NCI-H146 treated with DMSO at 0.1 percent for 48 hours (cell line): ENCODE measurements around the gene PNPLA8.
"Not testable (repeated sequence)": the region's sequence is repeated elsewhere in the genome, so short reads cannot be mapped to it uniquely, and the experiment has no call there.

Experiments used
- DNase-seq: peaks from one replicate; lab custom pipeline; 2025; ENCODE audit not compliant: unreplicated experiment; lab: John Stamatoyannopoulos, UW

The PNPLA8 gene, protein sequence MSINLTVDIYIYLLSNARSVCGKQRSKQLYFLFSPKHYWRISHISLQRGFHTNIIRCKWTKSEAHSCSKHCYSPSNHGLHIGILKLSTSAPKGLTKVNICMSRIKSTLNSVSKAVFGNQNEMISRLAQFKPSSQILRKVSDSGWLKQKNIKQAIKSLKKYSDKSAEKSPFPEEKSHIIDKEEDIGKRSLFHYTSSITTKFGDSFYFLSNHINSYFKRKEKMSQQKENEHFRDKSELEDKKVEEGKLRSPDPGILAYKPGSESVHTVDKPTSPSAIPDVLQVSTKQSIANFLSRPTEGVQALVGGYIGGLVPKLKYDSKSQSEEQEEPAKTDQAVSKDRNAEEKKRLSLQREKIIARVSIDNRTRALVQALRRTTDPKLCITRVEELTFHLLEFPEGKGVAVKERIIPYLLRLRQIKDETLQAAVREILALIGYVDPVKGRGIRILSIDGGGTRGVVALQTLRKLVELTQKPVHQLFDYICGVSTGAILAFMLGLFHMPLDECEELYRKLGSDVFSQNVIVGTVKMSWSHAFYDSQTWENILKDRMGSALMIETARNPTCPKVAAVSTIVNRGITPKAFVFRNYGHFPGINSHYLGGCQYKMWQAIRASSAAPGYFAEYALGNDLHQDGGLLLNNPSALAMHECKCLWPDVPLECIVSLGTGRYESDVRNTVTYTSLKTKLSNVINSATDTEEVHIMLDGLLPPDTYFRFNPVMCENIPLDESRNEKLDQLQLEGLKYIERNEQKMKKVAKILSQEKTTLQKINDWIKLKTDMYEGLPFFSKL

GRCh38 chr7:108525985-108526767 lies at the start of gene PNPLA8:
Gene PNPLA8 (minus strand): TSS chr7:108526135. CDS start chr7:108515491, 10,644 bp downstream.
- peak; percentile 97 for DNase-seq

DNA sequence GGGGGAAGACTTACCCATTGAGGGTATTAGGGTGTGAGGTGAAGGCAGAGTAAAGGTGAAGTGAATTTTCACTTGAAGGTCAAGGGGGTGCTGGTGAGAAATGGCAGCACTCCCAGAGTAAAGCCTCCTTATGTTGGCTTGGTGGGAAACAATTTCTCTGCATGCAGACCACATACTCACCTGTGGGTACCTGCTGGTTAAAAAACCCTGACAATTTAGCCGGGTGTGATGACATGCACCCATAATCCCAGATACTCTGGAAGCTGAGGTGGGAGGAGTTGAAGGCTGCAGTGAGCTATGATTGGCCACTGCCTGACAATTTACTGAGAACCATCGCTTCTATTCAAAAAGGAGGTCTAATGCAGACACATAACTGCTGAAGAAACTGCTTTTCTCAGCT lies 49.2 kb upstream of the PNPLA8 start:
- DNase-seq, result no peak

DNA sequence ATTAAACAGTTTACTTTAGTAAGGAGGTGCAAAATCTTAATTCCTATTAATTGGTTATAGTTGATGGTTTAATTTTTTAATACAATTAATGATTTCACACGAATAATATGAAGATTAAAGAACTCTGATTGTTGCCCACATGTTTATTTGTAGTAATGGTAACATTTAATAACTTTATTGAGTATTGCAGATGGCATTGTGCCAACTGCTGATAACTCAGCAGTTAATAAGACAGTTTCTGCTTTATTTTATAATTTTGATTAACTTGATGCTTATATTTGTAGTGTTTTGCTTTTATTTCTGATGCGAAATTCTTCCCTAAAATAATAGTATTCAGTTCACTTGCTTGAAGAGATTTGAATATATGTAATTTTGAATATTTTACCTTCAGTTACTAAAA lies 46.5 kb upstream of the PNPLA8 start:
- DNase-seq, result no peak

DNA sequence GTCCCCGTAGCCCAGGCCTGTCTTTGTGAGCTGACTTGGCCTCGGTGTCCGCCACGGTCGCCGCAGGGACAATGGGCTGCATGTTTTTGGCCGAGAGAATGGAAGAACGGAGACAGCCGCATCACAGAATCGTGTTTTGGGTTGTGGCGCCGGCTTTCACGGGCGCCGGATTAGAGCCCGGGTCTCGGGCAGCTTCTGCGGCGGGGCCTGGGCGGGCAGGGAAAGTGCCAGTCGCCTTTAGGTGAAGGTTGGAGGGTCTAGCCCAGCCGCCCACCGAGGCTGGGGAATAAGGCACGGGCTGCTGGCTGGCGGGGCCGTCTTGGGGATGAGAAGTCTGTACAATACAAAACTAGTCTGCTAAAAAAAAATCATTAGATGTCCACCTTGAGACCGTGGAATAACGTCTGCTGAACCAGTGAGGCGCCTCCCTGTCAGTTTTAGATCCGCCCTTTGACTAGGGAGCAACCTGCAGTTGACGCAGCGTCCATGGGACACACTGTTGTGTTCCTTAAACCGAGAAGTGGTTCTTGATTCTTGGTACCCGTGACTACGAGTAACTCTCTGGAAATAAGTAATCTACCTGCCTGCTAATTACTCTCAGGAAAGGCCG lies 44.3 kb upstream of the PNPLA8 start:
- peak; percentile 13 for DNase-seq

DNA sequence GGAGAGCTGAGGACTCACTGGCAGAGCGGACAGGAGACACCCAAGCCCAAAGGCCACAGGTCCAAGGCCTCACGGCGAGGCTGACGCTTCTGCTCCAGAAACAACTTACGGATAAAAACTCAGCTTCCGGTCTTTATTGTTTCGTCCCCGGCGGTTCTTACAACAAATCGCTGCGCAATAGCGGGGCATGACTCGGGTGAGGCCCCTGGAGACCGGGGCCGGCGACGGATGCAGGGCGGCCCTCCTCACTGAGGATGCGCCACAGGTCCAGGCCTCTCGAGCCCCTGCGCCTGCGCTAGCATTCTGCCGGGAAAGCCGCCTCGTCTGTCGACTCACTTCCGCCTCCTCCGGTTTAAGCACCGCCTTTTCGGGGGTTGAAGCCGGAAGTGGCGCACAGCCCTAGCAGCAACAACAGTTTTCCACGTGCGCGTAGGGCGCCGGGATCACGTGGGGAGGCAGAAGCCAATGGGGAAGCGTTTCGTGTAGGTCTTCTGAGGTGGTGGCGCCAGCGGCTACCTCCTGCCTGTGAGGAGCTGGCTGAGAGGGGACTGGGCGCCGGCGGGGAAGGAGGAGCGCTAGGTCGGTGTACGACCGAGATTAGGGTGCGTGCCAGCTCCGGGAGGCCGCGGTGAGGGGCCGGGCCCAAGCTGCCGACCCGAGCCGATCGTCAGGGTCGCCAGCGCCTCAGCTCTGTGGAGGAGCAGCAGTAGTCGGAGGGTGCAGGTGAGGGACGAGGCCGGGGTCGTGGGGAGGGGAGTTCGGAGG lies 43.6 kb upstream of the PNPLA8 start, which contains the start of the genes DNAJB9 and THAP5:
Gene DNAJB9, plus strand, starts transcription at position 494 of the 765 bp plus-strand sequence. CDS start 1,853 bp downstream, outside the sequence.
Gene THAP5, minus strand, starts transcription at position 326 of the 765 bp plus-strand sequence. Its CDS starts 137 bp downstream, at position 189.
- DNase-seq, result peak; percentile 96

GRCh38 chr7:108568801-108569380 lies 43.0 kb upstream of the PNPLA8 start:
- no peak for DNase-seq

GRCh38 chr7:108565987-108566386 lies 40.1 kb upstream of the PNPLA8 start:
- no peak for DNase-seq

DNA sequence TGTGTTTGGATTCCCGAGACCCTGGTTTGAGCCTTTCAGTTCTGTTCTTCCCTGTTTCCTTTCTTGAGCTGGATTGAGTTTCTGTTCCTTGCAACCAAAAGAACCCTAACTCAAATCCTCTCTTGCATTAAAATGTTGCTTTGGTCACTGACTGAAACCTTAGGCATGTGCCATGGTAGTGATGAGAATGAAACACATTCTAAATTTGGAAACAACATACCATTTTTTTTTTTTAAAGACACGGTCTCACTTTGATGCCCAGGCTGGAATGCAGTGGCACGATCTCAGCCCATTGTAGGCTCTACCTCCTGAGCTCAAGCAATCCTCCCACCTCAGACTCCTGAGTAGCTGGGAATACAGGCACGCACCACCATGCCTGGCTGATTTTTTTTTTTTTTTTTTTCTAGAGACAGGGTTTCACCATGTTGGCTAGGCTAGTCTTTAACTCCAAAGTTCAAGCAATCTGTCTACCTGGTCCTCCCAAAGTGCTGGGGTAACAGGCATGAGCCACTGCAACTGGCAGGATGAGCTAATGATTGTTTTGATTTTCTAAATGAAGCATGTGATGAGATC lies 35.2 kb upstream of the PNPLA8 start:
- no peak for DNase-seq

DNA sequence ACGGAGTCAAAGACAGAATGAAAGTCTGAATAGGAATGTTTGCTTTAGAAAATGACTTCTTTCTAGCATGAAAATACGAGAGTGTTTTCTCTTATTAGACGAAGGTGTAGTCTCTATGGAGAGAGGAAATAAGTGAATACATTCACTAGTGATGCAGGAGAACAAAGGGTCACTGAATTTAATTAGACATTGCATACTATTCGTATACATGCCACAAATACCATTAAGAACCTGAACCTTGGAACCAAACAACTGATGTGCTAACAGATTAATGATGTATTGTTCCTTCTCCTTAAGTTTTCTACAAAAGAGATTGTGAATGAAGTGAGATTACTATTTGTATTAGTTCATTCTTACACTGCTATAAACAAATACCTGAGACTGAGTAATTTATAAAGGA lies 33.3 kb upstream of the PNPLA8 start:
- no peak for DNase-seq

- no peak for DNase-seq
Measured at GRCh38 chr7:108557617-108558016, 31.7 kb upstream of the PNPLA8 start.

- no peak for DNase-seq
Measured at GRCh38 chr7:108557191-108557590, 31.3 kb upstream of the PNPLA8 start.

DNA sequence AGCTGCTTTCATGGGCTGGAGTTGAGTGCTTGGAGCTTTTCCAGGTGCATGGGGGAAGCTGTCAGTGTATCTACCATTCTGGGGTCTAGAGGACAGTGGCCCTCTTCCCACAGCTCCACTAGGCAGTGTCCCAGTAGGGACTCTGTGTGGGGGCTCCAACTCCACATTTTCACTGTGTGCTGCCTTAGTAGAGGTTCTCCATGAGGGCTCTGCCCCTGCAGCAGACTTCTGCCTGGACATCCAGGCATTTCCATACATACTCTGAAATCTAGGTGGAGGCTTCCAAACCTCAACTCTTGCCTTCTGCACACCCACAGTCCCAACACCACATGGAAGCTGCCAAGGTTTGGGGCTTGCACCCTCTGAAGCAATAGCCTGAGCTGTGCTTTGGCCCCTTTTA lies 30.7 kb upstream of the PNPLA8 start:
- not testable (repeated sequence) for DNase-seq

- DNase-seq, result not testable (repeated sequence)
Measured at GRCh38 chr7:108548141-108548896, 22.4 kb upstream of the PNPLA8 start.

- no peak for DNase-seq
Measured at GRCh38 chr7:108541478-108541877, 15.5 kb upstream of the PNPLA8 start.

DNA sequence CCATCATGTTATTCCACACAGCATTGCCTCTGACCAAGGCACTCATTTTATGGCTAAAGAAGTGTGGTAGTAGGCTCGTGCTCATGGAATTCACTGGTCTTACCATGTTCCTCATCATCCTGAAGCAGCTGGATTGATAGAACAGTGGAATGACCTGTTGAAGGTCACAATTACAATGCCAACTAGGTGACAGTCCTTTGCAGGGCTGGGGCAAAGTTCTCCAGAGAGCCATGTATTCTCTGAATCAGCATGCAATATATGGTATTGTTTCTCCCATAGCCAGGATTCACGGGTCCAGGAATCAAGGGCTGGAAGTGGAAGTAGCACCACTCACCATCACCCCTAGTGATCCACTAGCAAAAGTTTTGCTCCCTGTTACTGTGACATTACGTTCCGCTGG lies 12.8 kb upstream of the PNPLA8 start:
- DNase-seq, result not testable (repeated sequence)

DNA sequence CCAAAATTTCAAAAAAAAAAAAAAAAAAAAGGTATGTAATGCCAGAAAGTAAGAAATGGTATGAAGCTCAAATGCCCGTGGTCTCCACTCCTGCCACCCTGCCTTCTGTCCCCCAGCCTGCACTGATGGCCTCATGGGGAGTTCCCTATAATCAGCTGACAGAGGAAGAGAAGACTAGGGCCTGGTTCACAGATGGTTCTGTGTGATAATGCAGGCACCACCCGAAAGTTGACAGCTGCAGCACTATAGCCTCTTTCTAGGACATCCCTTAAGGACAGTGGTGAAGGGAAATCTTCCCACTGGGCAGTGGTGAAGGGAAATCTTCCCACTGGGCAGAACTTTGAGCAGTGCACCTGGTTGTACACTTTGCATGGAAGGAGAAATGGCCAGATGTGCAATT lies 12.3 kb upstream of the PNPLA8 start:
- DNase-seq, result not testable (repeated sequence)

- DNase-seq, result no peak
Measured at GRCh38 chr7:108537229-108537628, 11.3 kb upstream of the PNPLA8 start.

DNA sequence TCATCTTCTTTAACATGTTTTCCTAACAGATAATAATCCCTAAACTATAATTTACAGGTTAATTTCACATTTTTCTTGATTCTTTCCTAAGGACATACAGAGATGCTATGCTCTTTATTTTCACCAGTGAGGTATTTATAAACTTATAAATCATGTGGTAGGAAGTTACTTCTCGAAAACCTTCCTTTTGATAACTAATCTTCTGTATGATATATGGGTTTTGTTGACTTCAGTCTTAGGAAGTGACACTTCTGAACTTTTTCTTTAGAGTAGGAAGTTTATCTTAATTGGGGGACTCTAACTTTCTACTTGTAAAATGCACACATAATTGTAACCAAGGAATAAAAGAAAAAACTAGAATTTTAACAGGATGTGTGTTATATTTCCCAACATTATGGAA lies 9.8 kb upstream of the PNPLA8 start:
- no peak for DNase-seq

DNA sequence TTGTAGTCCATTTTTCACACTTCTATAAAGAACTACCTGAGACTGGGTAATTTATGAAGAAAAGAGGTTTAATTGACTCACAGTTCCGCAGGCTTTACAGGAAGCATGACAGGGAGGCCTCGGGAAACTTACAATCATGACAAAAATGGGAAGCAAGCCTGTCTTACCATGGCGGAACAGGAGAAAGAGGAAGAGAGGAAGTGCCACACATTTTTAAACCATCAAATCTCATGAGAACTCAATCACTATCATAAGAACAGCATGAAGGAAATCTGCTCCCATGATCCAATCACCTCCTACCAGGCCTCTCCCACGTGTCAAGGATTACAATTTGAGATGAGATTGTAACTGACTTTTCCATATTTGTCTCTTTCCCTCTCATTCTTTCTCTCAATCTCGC lies 9.3 kb upstream of the PNPLA8 start:
- no peak for DNase-seq
